AG09319 (cell line): ENCODE results near the gene ARSG.

Experiments
- DNase-seq: peaks from one replicate; pipeline ENCODE4 v3.0.0-alpha.2; 2010; ENCODE audit warnings: low read depth; ENCODE audit errors: extremely low read depth
- TF ChIP-seq, protein P1 (sequence below): IDR thresholded peaks from 2 replicates; pipeline ENCODE4 v1.5.1; 2011; ENCODE audit warnings: low read depth, mild to moderate bottlenecking, inconsistent platforms, low read length, moderate library complexity

Gene ARSG

DNA sequence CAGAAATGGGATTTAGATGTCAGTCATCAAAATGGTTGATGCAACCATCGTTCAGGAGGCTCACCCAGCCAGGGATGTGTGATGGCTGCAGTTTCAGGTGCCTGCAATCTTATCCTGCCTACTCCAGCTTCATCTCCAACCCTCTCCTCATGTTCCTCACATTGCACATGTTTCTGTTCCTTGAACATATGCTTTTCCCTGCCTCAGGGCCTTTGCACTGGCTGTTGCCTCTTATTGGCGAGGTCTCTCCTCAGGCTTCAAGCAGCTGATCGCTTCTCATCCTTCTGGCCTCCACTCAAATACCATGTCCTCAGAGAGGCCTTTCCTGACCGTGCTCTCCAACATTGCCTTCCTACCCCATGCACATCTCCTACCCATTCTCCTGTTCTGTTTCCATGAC is 24.6 kb downstream of the ARSG start:
- no peak for DNase-seq
- TF ChIP-seq, protein P1, sequence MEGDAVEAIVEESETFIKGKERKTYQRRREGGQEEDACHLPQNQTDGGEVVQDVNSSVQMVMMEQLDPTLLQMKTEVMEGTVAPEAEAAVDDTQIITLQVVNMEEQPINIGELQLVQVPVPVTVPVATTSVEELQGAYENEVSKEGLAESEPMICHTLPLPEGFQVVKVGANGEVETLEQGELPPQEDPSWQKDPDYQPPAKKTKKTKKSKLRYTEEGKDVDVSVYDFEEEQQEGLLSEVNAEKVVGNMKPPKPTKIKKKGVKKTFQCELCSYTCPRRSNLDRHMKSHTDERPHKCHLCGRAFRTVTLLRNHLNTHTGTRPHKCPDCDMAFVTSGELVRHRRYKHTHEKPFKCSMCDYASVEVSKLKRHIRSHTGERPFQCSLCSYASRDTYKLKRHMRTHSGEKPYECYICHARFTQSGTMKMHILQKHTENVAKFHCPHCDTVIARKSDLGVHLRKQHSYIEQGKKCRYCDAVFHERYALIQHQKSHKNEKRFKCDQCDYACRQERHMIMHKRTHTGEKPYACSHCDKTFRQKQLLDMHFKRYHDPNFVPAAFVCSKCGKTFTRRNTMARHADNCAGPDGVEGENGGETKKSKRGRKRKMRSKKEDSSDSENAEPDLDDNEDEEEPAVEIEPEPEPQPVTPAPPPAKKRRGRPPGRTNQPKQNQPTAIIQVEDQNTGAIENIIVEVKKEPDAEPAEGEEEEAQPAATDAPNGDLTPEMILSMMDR: no peak

DNA sequence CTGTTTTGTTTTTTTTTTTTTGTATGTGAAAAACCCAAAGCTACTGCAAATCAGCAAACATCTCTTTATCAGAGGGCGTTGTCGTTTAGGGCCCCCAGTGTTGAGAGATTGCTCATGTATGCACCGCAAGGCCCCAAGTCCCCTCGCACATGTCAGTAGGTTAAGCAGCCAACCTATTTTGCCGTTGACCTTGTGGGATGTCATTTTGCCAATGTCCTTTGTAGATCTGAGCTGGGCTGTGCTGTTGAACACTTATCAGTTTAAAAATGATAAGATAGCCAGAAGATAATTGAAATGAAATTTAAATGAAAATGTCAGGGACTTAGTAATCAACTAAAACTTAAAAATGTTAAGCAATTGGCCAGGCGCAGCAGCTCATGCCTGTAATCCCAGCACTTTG is 26.2 kb downstream of the ARSG start:
- DNase-seq: no peak
- TF ChIP-seq, protein P1: no peak

DNA sequence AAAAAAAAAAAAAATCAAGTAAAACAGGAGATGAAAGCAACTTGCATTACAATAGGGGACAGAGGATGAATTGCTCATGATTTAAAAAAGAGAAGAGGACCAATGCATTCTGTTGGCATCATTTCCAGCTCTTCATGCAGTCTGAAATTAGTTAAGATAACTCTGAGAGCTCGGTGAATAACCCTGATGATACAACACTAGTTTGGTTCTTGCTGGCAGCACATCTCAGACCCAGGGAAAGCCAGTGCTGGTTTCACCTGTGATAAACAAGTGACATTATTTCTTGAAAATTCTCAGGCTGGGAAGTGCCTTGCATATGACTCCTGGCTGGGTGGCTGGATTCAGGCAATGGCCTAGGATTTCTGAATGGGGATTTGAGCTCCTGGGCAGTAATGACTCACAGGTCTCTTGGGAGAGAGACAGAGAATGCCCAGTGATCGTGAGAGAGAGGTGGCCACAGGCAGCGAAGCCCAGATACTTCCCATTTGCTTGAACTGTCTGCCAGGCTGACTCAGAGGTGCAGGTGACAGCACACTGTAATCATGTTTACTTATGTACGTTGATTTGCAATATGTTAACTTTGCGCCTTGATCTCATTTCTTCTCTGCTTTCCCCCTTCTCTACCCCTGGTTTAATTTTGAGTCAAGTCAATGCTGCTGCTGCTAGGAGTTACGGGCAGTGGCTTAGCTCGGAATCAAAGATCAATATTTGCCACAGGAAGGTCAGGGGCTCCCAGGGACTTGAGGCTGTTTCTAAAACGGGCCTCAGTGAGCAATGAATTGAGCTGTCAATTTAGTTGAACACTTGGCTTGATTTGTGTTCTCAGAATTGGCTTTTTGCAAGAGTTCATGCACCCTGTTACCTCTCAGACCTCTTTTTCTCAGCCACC is 27.1 kb downstream of the ARSG start:
- DNase-seq: no peak
- TF ChIP-seq, protein P1: no peak

DNA sequence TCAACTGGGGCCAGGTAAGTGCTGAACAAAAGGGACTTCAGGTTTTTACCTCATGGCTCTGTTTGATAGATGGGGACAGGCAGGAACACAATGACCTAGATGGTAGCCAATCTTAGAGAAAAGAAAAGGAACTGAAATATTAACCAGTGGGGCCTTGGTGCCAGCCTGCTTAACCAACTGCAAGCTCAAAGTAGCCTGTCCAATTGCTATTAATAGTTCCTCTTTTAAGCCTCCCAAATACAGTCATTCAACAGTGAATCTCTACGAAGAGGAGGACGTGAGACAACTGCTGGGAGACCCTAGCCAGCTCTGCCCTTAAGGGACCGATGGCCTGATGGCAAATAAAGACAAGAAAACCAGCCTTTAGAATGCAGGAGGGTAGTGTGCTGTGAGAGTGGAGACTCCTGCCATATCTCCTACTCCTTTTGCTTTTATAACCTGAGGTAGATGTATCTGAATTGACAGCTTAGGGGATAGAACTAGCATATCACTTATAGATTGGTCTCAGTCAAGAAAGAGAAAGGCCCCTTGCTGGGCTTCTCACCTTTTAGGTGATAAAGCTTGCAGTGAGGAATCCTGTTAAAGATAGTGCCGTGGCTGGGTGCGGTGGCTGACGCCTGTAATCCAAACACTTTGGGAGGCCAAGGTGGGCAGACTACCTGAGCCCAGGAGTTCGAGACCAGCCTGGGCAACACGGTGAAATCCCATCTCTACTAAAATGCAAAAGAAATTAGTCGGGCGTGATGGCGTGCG is 28.3 kb downstream of the ARSG start:
- TF ChIP-seq, protein P1: no peak

DNA sequence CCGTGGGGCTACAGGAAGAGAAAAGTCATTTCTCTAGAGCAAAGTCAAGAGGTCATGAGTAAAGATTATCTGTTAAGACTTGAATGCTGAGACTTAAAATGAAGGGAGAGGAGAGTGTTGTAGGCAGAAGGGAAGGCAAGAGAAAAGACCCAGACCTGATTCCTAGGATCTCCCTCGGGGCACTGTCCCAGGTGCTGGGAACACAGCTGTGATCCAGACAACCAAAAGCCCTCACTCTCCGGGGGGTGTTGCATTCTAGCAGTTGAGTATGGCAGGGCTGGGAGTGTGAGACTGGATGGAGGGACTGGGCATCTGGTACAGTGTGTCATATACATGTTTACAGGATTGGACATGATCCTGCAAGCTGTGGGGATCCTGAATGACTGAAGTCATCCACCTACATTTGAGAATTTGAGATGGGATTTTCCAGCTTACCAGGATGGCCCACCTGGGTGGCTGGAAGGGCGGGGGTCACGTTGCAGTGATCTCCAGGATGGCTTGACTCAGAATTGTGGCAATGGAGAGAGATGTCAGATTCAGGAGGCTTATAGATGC is 29.1 kb downstream of the ARSG start:
- no peak for DNase-seq
- TF ChIP-seq, protein P1: no peak

More for the DNA sequence above, 28.3 kb downstream of the ARSG start:
- DNase-seq: no peak

DNA sequence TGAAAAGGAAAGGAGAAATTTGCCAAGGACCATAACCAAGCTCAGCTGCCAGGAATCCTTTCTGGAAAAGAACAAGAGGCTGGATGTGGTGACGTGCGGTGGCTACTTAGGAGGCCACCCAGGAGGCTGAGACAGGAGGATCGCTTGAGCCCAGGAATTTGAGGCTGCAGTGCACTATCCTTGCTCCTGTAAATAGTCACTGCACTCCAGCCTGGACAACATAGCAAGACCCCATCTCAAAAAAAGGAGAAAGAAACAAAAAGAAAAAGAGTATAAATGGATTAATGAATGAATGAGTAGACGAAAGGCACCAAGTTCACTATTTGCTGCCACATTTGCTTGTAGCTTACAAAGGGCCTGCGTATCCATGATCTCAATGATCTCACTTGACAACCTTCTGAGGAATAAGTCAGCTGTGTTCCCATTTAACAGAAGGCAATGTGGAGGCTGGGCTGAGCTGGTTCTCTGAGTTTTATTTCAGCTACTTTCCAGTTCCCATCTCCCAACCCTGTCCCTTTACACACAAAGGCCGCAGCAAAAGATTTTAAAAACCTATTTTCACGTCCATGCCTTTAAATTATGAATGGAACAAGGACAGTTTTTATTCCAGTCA is 29.8 kb downstream of the ARSG start:
- TF ChIP-seq, protein P1: no peak
- DNase-seq: no peak
